Kidney (tissue), 14 donors: ENCODE data around the gene HOXA9. TPM values are rescaled to one million over a fixed set of nuclear protein-coding genes. Genes with fewer than 3 reads are reported as not detected.

Source experiments
- DNase-seq, 5 donors: peaks; one replicate each; pipeline ENCODE4 v3.0.0-alpha.2; 2013 to 2020
- FAIRE-seq: peaks from 2 replicates; lab custom pipeline; 2012; peaks lifted over from hg19 to GRCh38; lab: Jason Lieb, UNC
- H3K27ac ChIP-seq, 2 donors: one replicate each; pipeline ENCODE4 v1.7.0; 2013; ENCODE audit warnings: low read depth in 2 of 2, low read length in 2 of 2, inconsistent platforms in 1 of 2
- H3K27me3 ChIP-seq: one replicate; pipeline ENCODE4 v1.7.1; 2013; ENCODE audit warnings: low read length, inconsistent platforms; ENCODE audit not compliant: control insufficient read depth, insufficient read depth
- H3K36me3 ChIP-seq, 3 donors: one replicate each; pipeline versions ENCODE4 v1.7.0 to v1.7.1; 2013; ENCODE audit warnings: low read length in 3 of 3, control low read depth in 1 of 3, inconsistent platforms in 1 of 3; ENCODE audit not compliant: insufficient read depth in 3 of 3, control insufficient read depth in 2 of 3
- H3K4me1 ChIP-seq, 3 donors: one replicate each; pipeline versions ENCODE4 v1.7.0 to v1.7.1; 2013; ENCODE audit warnings: low read length in 3 of 3, inconsistent platforms in 1 of 3, low read depth in 1 of 3; ENCODE audit not compliant: control insufficient read depth in 2 of 3, insufficient read depth in 2 of 3
- H3K4me3 ChIP-seq, 3 donors: one replicate each; pipeline versions ENCODE4 v1.7.0 to v1.8.1; 2013; ENCODE audit warnings: low read length in 3 of 3, control low read depth in 1 of 3, inconsistent platforms in 1 of 3
- H3K9ac ChIP-seq, 3 donors: one replicate each; pipeline versions ENCODE4 v1.7.0 to v1.7.1; 2013; ENCODE audit warnings: low read length in 3 of 3, control low read depth in 1 of 3, inconsistent platforms in 1 of 3
- H3K9me3 ChIP-seq, 3 donors: one replicate each; pipeline versions ENCODE4 v1.7.0 to v1.7.1; 2013; ENCODE audit warnings: low read length in 3 of 3, control low read depth in 1 of 3, inconsistent platforms in 1 of 3; ENCODE audit not compliant: control insufficient read depth in 2 of 3, insufficient read depth in 1 of 3
- intact Hi-C: fragments of 100-400 bp; cut with DNase I; formaldehyde crosslinking; loops from one replicate; pipeline ENCODE4 v1.11.1; 2022
- polyA plus RNA-seq: library from polyadenylated mRNA; stranded (reverse); fragments of 350-450 nt; fragmentation: Illumina TruSeq; extraction: RNeasy Lipid Tissue Mini Kit (QIAGEN cat#74804); gene quantifications from one replicate; pipeline ENCODE4 v1.2.3, GENCODE V29; 2014; ENCODE audit warnings: low read depth, low replicate concordance; ENCODE audit not compliant: insufficient read depth
- total RNA-seq: library from RNA; stranded (reverse); fragmentation: NEBNext Ultra II Directional; extraction: Animal tissue kit (Norgen Biotek cat#: 25700); gene quantifications from one replicate; pipeline ENCODE4 v1.2.1, GENCODE V29; 2021
- TF ChIP-seq, protein P1 (sequence below): IDR thresholded peaks from 3 replicates; pipeline ENCODE4 v1.5.1; 2012; ENCODE audit warnings: mild to moderate bottlenecking, moderate library complexity, borderline replicate concordance; ENCODE audit not compliant: insufficient read depth; ENCODE audit errors: extremely low read depth
- donor health status: control.
- donor health status: control.
- donor health status: control.
- donor health status: control.
- donor health status: control.
- donor health status: DM: yes; HTN: yes; CAD: no.
- donor health status: Normal renal cell carcinoma (clear cell type).

The HOXA9 gene
- total and polyA plus RNA-seq, 2 donors from 2014 or later = 36.7 to 36.8 TPM

DNA sequence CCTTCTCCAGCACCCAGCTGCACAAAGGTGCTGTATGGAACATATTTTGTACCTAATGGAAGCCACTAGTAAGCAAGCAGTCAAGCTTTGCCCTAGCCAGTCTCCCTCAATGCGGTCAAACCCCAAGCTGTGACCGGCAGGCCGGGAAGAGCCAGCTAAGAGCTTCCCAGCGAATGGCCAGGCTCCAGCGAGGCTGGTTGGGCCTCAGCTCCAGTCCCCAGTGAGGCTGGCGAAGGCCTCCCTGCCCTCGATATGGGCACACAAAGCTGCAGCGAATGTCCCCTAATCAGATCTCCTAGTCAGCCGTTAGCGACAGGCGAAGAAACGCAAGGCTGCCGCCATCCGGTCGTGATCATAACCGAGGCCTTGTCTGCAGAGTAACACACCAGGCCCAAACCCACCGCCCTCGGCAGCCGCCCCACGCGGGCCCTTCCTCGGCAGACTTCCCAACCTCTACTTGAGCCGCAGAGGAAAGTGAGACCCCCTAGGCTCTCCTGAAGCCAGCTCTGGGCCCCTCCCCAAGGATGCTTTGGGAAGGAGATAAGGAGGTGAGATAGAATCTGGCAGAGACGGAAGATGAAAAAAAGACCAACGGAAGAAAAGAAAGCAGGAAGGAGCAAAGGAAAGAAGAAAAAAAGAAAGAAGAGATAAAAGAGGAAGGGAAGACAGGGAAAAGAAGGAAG, 3.1 kb upstream of the HOXA9 start:
- peak overlapping the region; percentile 57 to 95 (median 79) for H3K9ac ChIP-seq
- peaks cover 0 to 5% (median 2%) of the 10 kb centered on the region in 3 donors for H3K36me3 ChIP-seq
- no peaks in the 10 kb centered on the region for H3K27me3 ChIP-seq
- FAIRE-seq (no peak), DNase-seq (peak in 2 of 5 donors; percentile 82 to 88)
- peak overlapping the region; percentile 59 to 86 (median 74) for H3K4me3 ChIP-seq
- intact Hi-C loops = no loop called here
- peaks cover 0 to 2% (median 0%) of the 10 kb centered on the region in 3 donors for H3K4me1 ChIP-seq
- H3K27ac ChIP-seq = peak overlapping the region; percentile 94 to 96
- H3K9me3 ChIP-seq = no peaks in the 10 kb centered on the region
- TF ChIP-seq, protein P1, sequence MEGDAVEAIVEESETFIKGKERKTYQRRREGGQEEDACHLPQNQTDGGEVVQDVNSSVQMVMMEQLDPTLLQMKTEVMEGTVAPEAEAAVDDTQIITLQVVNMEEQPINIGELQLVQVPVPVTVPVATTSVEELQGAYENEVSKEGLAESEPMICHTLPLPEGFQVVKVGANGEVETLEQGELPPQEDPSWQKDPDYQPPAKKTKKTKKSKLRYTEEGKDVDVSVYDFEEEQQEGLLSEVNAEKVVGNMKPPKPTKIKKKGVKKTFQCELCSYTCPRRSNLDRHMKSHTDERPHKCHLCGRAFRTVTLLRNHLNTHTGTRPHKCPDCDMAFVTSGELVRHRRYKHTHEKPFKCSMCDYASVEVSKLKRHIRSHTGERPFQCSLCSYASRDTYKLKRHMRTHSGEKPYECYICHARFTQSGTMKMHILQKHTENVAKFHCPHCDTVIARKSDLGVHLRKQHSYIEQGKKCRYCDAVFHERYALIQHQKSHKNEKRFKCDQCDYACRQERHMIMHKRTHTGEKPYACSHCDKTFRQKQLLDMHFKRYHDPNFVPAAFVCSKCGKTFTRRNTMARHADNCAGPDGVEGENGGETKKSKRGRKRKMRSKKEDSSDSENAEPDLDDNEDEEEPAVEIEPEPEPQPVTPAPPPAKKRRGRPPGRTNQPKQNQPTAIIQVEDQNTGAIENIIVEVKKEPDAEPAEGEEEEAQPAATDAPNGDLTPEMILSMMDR = no peak

GRCh38 chr7:27167916-27168264, 2.6 kb upstream of the HOXA9 start:
- peak overlapping the region; percentile 59 to 86 (median 74) for H3K4me3 ChIP-seq
- TF ChIP-seq, protein P1 = no peak
- H3K9me3 ChIP-seq = no peaks in the 10 kb centered on the region
- FAIRE-seq = no peak
- H3K9ac ChIP-seq = peak overlapping the region; percentile 57 to 95 (median 79)
- H3K4me1 ChIP-seq = peaks cover 0 to 2% (median 0%) of the 10 kb centered on the region in 3 donors
- peak overlapping the region; percentile 94 to 96 for H3K27ac ChIP-seq
- peak in 1 of 5 donors; percentile 22 for DNase-seq
- H3K36me3 ChIP-seq = peaks cover 0 to 8% (median 5%) of the 10 kb centered on the region in 3 donors
- no peaks in the 10 kb centered on the region for H3K27me3 ChIP-seq
- intact Hi-C loops = no loop called here

DNA sequence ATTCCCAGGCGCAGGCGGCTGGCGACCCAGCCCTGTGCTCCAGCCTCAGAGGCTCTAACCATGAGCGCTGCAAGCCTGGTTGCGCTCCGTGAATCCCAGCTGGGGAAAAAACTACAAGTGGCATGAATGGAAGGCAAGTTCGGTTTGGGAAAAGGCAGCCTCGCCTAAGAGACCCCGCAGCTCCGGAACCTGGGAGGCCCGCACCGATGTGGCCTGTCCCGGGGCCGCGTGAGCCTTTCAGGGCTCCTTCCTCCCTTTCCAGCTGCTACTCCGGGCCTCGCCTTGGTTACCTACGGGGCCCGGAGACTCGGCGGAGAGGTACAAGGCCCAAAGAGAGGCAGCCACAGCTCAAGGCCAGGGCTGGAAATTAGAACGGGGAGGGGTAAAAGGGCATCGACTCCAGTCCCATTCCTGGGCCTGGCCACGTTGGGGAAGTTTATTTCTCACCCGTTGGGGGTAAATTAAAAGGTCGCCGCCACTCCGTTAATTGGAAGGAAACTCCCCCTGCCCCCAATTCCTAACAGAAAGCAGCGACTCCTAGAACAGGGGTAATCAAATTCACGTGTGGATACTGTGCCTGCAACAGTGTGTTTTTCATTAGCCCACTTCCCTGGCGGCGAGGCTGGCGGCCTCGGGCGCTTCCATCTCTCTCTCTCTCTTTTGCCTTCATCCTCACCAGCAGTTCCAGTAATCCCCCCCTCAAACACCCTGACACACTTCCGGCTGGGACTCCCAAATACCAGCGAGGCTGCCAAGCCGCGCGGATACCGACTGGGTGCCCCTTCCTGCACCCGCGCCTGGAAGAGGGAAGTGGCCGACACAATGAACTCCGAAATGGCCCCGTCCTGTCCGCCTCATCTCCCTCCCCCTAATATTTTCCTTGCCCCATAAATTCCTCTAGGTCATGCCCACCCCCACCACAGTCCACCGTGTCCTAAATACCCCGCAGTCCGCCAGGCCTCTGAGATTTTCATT, 1.5 kb upstream of the HOXA9 start:
- intact Hi-C loops = no loop called here
- FAIRE-seq = no peak
- Histone ChIP-seq H3K4me1 (peaks cover 0 to 2% (median 0%) of the 10 kb centered on the region in 3 donors), H3K4me3 (peak overlapping the region; percentile 60 to 86 (median 74)), H3K27ac (peak overlapping the region; percentile 94 to 96), H3K27me3 (no peaks in the 10 kb centered on the region), H3K36me3 (peaks cover 0 to 9% (median 5%) of the 10 kb centered on the region in 3 donors), H3K9me3 (no peaks in the 10 kb centered on the region), H3K9ac (peak overlapping the region; percentile 57 to 95 (median 79))
- TF ChIP-seq, protein P1 = no peak
- peak in 2 of 5 donors; percentile 85 for DNase-seq
